ENCODE results near the gene TRPM7.

The TRPM7 gene

GRCh38 chr15:50558012-50558411 lies 128.6 kb downstream of the TRPM7 start:
- no peak for TF ChIP-seq CTCF (conservative IDR thresholded peaks at IDR 0.05; ENCODE audit: low read depth)
- no peak overlapping the region for H3K27ac ChIP-seq
- POLR2A ChIA-PET (ENCODE audit: low non-redundant PET): no interaction called here
- CTCF ChIA-PET: no interaction called here
- no peak for DNase-seq (ENCODE audit: low spot score)

GRCh38 chr15:50556642-50557371 lies 129.8 kb downstream of the TRPM7 start:
- no peak for DNase-seq (ENCODE audit: low spot score)
- ChIA-PET CTCF (no interaction called here), POLR2A (ENCODE audit: low non-redundant PET) (no interaction called here)
- no peak for TF ChIP-seq CTCF (conservative IDR thresholded peaks at IDR 0.05; ENCODE audit: low read depth)
- H3K27ac ChIP-seq: no peak overlapping the region

- no peak for TF ChIP-seq CTCF (conservative IDR thresholded peaks at IDR 0.05; ENCODE audit: low read depth)
- no peak overlapping the region for H3K27ac ChIP-seq
- ChIA-PET CTCF (interaction anchor here (0.7 kb wide), 1 partner anchor 96 kb away, joined by 7 read pairs; no protein-coding TSS in a partner anchor), POLR2A (ENCODE audit: low non-redundant PET) (no interaction called here)
- DNase-seq (ENCODE audit: low spot score): no peak
Observed at GRCh38 chr15:50552238-50552637, 134.4 kb downstream of the TRPM7 start.

GRCh38 chr15:50549326-50549725 lies 137.3 kb downstream of the TRPM7 start:
- no peak for TF ChIP-seq CTCF (conservative IDR thresholded peaks at IDR 0.05; ENCODE audit: low read depth)
- DNase-seq (ENCODE audit: low spot score): no peak
- H3K27ac ChIP-seq: no peak overlapping the region
- POLR2A ChIA-PET (ENCODE audit: low non-redundant PET): no interaction called here
- CTCF ChIA-PET: interaction anchor here (0.6 kb wide), 1 partner anchor 156 kb away, joined by 8 read pairs; no protein-coding TSS in a partner anchor

GRCh38 chr15:50546566-50546965 lies 140.0 kb downstream of the TRPM7 start, which contains the start of gene USP50:
Gene USP50, minus strand, starts transcription at chr15:50546666. Its CDS starts 141 bp downstream, at chr15:50546525.
- no peak for TF ChIP-seq CTCF (conservative IDR thresholded peaks at IDR 0.05; ENCODE audit: low read depth)
- no peak for DNase-seq (ENCODE audit: low spot score)
- no peak within 1 kb of the TSS for H3K27ac ChIP-seq
- CTCF ChIA-PET: no interaction called here
- POLR2A ChIA-PET (ENCODE audit: low non-redundant PET): no interaction called here

GRCh38 chr15:50544368-50544767 lies 142.2 kb downstream of the TRPM7 start:
- ChIA-PET CTCF (interaction anchor here (0.6 to 0.7 kb wide), 2 partner anchors 235 to 333 kb away, joined by 3 to 4 read pairs; no protein-coding TSS in a partner anchor), POLR2A (ENCODE audit: low non-redundant PET) (no interaction called here)
- DNase-seq (ENCODE audit: low spot score): no peak
- no peak for TF ChIP-seq CTCF (conservative IDR thresholded peaks at IDR 0.05; ENCODE audit: low read depth)
- H3K27ac ChIP-seq: no peak overlapping the region

All from RWPE1 (cell line).